HG03575 (cell line): ENCODE measurements around the gene RHOBTB3.
"Not testable (repeated sequence)": the region's sequence is repeated elsewhere in the genome, so short reads cannot be mapped to it uniquely, and the experiment has no call there.

Experiments
- ATAC-seq: cut with Tn5 transposase; IDR thresholded peaks from one replicate; pipeline ENCODE4 v1.9.1; 2021; ENCODE audit not compliant: unreplicated experiment, insufficient number of reproducible peaks, low FRiP score; ENCODE audit errors: extremely low read depth

The RHOBTB3 gene

GRCh38 chr5:95826949-95827891 lies 96.1 kb downstream of the RHOBTB3 start:
- ATAC-seq = no peak

- no peak for ATAC-seq
These were observed 96.7 kb downstream of the RHOBTB3 start for GRCh38 chr5:95827892-95828246.

GRCh38 chr5:95830226-95830625 lies 99.1 kb downstream of the RHOBTB3 start:
- ATAC-seq = no peak

GRCh38 chr5:95832664-95833063 lies 101.5 kb downstream of the RHOBTB3 start:
- no peak for ATAC-seq

- ATAC-seq = no peak
These were observed 104.7 kb downstream of the RHOBTB3 start for GRCh38 chr5:95835682-95836385.

GRCh38 chr5:95836544-95836943 lies 105.4 kb downstream of the RHOBTB3 start:
- ATAC-seq = no peak

- not testable (repeated sequence) for ATAC-seq
These were observed 105.8 kb downstream of the RHOBTB3 start for GRCh38 chr5:95836971-95837370.

- no peak for ATAC-seq
These were observed 106.4 kb downstream of the RHOBTB3 start for GRCh38 chr5:95837492-95837891.

GRCh38 chr5:95838001-95838520 lies 106.9 kb downstream of the RHOBTB3 start:
- no peak for ATAC-seq

- ATAC-seq = no peak
These were observed 107.4 kb downstream of the RHOBTB3 start for GRCh38 chr5:95838556-95838955.

- ATAC-seq = no peak
These were observed 108.5 kb downstream of the RHOBTB3 start for GRCh38 chr5:95839658-95840057.

GRCh38 chr5:95840956-95841705 lies 110.0 kb downstream of the RHOBTB3 start:
- no peak for ATAC-seq

GRCh38 chr5:95841914-95842812 lies 111.0 kb downstream of the RHOBTB3 start:
- ATAC-seq = no peak

GRCh38 chr5:95842854-95843544 lies 111.9 kb downstream of the RHOBTB3 start:
- ATAC-seq = peak; percentile 78

- no peak for ATAC-seq
These were observed 112.6 kb downstream of the RHOBTB3 start for GRCh38 chr5:95843733-95844223.

GRCh38 chr5:95845391-95845790 lies 114.3 kb downstream of the RHOBTB3 start:
- ATAC-seq = no peak
